ENCODE results near the gene WWC2. TPM values are rescaled to one million over a fixed set of nuclear protein-coding genes. Genes with fewer than 3 reads are reported as not detected.

Gene WWC2
- total RNA-seq, 1 experiment from 2014 or later: 80.3 TPM

- ChIA-PET CTCF (no interaction called here), POLR2A (no interaction called here)
- no peak for TF ChIP-seq TCF7L2 (IDR thresholded peaks at IDR 0.05; ENCODE audit: low read depth, low read length)
- TF ChIP-seq SIN3A (IDR thresholded peaks at IDR 0.05; ENCODE audit: borderline replicate concordance, insufficient read depth, low read depth, low read length): no peak
- TF ChIP-seq, protein P1, sequence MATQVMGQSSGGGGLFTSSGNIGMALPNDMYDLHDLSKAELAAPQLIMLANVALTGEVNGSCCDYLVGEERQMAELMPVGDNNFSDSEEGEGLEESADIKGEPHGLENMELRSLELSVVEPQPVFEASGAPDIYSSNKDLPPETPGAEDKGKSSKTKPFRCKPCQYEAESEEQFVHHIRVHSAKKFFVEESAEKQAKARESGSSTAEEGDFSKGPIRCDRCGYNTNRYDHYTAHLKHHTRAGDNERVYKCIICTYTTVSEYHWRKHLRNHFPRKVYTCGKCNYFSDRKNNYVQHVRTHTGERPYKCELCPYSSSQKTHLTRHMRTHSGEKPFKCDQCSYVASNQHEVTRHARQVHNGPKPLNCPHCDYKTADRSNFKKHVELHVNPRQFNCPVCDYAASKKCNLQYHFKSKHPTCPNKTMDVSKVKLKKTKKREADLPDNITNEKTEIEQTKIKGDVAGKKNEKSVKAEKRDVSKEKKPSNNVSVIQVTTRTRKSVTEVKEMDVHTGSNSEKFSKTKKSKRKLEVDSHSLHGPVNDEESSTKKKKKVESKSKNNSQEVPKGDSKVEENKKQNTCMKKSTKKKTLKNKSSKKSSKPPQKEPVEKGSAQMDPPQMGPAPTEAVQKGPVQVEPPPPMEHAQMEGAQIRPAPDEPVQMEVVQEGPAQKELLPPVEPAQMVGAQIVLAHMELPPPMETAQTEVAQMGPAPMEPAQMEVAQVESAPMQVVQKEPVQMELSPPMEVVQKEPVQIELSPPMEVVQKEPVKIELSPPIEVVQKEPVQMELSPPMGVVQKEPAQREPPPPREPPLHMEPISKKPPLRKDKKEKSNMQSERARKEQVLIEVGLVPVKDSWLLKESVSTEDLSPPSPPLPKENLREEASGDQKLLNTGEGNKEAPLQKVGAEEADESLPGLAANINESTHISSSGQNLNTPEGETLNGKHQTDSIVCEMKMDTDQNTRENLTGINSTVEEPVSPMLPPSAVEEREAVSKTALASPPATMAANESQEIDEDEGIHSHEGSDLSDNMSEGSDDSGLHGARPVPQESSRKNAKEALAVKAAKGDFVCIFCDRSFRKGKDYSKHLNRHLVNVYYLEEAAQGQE (IDR thresholded peaks at IDR 0.05; ENCODE audit: insufficient read depth in 1 of 2, low read depth in 2 of 2, low read length in 1 of 2): no peak
- TF ChIP-seq POLR2AphosphoS5 (IDR thresholded peaks at IDR 0.05; ENCODE audit: low read depth, low read length): no peak
- TF ChIP-seq CTCF (IDR thresholded peaks at IDR 0.05): no peak
- intact Hi-C loops (cut with micrococcal nuclease; ENCODE audit: unreplicated experiment): loop anchor here (5.0 kb wide), 1 partner anchor 137 kb away; no protein-coding TSS in a partner anchor
- no peak for DNase-seq (ENCODE audit: low read depth, low spot score)
- Histone ChIP-seq H3K4me1 (ENCODE audit: control insufficient read depth, insufficient read depth, low read length) (peaks cover 3% of the 10 kb centered on the region; the same call in 1 of the 2 replicates), H3K27me3 (ENCODE audit: control insufficient read depth, insufficient read depth, low read length) (no peaks in the 10 kb centered on the region), H3K27ac (ENCODE audit: low read length) (no peak overlapping the region; the same call in 1 of the 2 replicates), H3K9me3 (ENCODE audit: control insufficient read depth, insufficient read depth, low read depth, low read length) (peaks cover 6% of the 10 kb centered on the region; the same call in 1 of the 2 replicates), H3K36me3 (ENCODE audit: control insufficient read depth, insufficient read depth, low read length) (no peaks in the 10 kb centered on the region), H3K4me3 (ENCODE audit: low read depth in 2 of 2, low read length in 2 of 2) (no peak overlapping the region)
- in situ Hi-C loops (cut with HindIII; ENCODE audit: low pct_unique_long_range_greater_than_20kb, low sequenced_read_pairs): no loop called here
- ATAC-seq: no peak
- no TSS peak for BruUV-seq (replicated peaks)
Observed at GRCh38 chr4:183074288-183074990, 24.6 kb upstream of the WWC2 start.

GRCh38 chr4:183078634-183079033, 20.4 kb upstream of the WWC2 start:
- H3K27ac ChIP-seq (ENCODE audit: low read length): no peak overlapping the region
- POLR2A ChIA-PET: no interaction called here
- DNase-seq (ENCODE audit: low read depth, low spot score) (no peak), ATAC-seq (no peak)
- intact Hi-C loops (cut with micrococcal nuclease; ENCODE audit: unreplicated experiment) (no loop called here), in situ Hi-C loops (cut with HindIII; ENCODE audit: low pct_unique_long_range_greater_than_20kb, low sequenced_read_pairs) (no loop called here)
- no peaks in the 10 kb centered on the region for H3K27me3 ChIP-seq (ENCODE audit: control insufficient read depth, insufficient read depth, low read length)
- no TSS peak for BruUV-seq (replicated peaks)
- no peak overlapping the region for H3K4me3 ChIP-seq (ENCODE audit: low read depth in 2 of 2, low read length in 2 of 2)
- TF ChIP-seq POLR2AphosphoS5 (IDR thresholded peaks at IDR 0.05; ENCODE audit: low read depth, low read length) (no peak), SIN3A (IDR thresholded peaks at IDR 0.05; ENCODE audit: borderline replicate concordance, insufficient read depth, low read depth, low read length) (no peak), CTCF (IDR thresholded peaks at IDR 0.05) (no peak), TCF7L2 (IDR thresholded peaks at IDR 0.05; ENCODE audit: low read depth, low read length) (no peak)
- TF ChIP-seq, protein P1 (IDR thresholded peaks at IDR 0.05; ENCODE audit: insufficient read depth in 1 of 2, low read depth in 2 of 2, low read length in 1 of 2): no peak
- peaks cover 3% of the 10 kb centered on the region; the same call in 1 of the 2 replicates for H3K4me1 ChIP-seq (ENCODE audit: control insufficient read depth, insufficient read depth, low read length)
- H3K9me3 ChIP-seq (ENCODE audit: control insufficient read depth, insufficient read depth, low read depth, low read length): no peaks in the 10 kb centered on the region
- H3K36me3 ChIP-seq (ENCODE audit: control insufficient read depth, insufficient read depth, low read length): no peaks in the 10 kb centered on the region
- CTCF ChIA-PET: no interaction called here
